GM18508 (cell line): ENCODE measurements around the gene IL23R.

Experiments
- ATAC-seq: cut with Tn5 transposase; IDR thresholded peaks from one replicate; pipeline ENCODE4 v1.9.1; 2021; ENCODE audit warnings: moderate number of reproducible peaks; ENCODE audit not compliant: insufficient read depth, unreplicated experiment

Gene IL23R

GRCh38 chr1:67227196-67227595 lies 60.9 kb downstream of the IL23R start:
- ATAC-seq, result no peak

GRCh38 chr1:67228791-67229190 lies 62.5 kb downstream of the IL23R start:
- ATAC-seq, result no peak

GRCh38 chr1:67230539-67230938 lies 64.3 kb downstream of the IL23R start:
- ATAC-seq, result no peak

- no peak for ATAC-seq
Measured at GRCh38 chr1:67236277-67236676, 70.0 kb downstream of the IL23R start.

GRCh38 chr1:67239738-67240137 lies 73.5 kb downstream of the IL23R start:
- no peak for ATAC-seq

- ATAC-seq, result no peak
Measured at GRCh38 chr1:67241200-67241746, 75.0 kb downstream of the IL23R start.

GRCh38 chr1:67242016-67242415 lies 75.8 kb downstream of the IL23R start:
- ATAC-seq, result no peak

- no peak for ATAC-seq
Measured at GRCh38 chr1:67250051-67250653, 83.9 kb downstream of the IL23R start.

GRCh38 chr1:67256291-67257172 lies 90.3 kb downstream of the IL23R start:
- no peak for ATAC-seq

- ATAC-seq, result no peak
Measured at GRCh38 chr1:67257173-67257535, 90.9 kb downstream of the IL23R start.

GRCh38 chr1:67261680-67262079 lies 95.4 kb downstream of the IL23R start:
- no peak for ATAC-seq

GRCh38 chr1:67262735-67263134 lies 96.5 kb downstream of the IL23R start:
- no peak for ATAC-seq

- ATAC-seq, result no peak
Measured at GRCh38 chr1:67264152-67264551, 97.9 kb downstream of the IL23R start.

GRCh38 chr1:67264899-67265298 lies 98.6 kb downstream of the IL23R start:
- peak; percentile 60 for ATAC-seq

GRCh38 chr1:67269061-67269460 lies 102.8 kb downstream of the IL23R start:
- no peak for ATAC-seq

GRCh38 chr1:67270541-67270940 lies 104.3 kb downstream of the IL23R start:
- no peak for ATAC-seq

- no peak for ATAC-seq
Measured at GRCh38 chr1:67273591-67273990, 107.3 kb downstream of the IL23R start.

GRCh38 chr1:67274623-67275325 lies 108.5 kb downstream of the IL23R start:
- no peak for ATAC-seq

GRCh38 chr1:67280696-67281095 lies 114.4 kb downstream of the IL23R start:
- no peak for ATAC-seq

- no peak for ATAC-seq
Measured at GRCh38 chr1:67281244-67281643, 115.0 kb downstream of the IL23R start.
